NCI-H2081 (cell line): Measurements from ENCODE around the gene TCP11.

Source experiments
- DNase-seq, 2 experiments: peaks; one replicate each; lab custom pipeline; 2025; lab: John Stamatoyannopoulos, UW

TCP11 gene

DNA sequence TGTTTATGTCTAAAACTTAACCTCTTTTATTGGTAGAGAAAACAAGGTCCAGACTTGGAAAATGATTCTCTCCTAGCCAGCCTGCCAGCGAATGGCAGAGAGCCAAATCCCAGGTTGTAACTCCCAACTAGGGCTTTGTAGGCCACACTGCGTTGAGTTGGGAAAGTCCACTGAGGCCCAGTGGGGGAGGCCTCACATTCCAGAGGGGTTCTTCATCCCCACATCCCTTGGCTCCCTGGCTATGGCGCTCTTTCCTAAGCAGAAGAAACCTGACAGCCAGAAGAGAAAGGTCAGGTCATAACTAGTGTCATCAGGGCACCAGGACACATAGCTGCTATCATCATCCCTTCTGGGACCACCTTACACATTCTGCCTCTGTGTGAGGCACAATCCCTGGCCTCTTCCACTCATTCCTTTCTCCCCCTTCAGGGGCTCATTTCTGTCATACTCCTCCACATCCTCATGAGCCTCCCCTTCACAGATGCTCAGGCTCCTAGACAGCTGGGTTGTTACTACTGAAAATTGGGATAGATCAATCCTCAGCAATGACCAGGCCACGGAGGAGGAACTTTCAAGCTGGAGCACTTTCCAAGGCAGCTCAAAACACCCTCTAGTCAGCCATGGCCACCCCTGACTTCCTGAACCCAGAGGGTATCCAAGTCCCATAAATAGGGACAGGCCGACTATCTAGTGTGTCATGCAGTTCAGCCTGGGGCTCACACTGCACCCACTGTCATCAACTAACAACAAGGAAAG, 48.6 kb downstream of the TCP11 start:
- peak in 1 of 2 experiments; percentile 5 for DNase-seq

DNA sequence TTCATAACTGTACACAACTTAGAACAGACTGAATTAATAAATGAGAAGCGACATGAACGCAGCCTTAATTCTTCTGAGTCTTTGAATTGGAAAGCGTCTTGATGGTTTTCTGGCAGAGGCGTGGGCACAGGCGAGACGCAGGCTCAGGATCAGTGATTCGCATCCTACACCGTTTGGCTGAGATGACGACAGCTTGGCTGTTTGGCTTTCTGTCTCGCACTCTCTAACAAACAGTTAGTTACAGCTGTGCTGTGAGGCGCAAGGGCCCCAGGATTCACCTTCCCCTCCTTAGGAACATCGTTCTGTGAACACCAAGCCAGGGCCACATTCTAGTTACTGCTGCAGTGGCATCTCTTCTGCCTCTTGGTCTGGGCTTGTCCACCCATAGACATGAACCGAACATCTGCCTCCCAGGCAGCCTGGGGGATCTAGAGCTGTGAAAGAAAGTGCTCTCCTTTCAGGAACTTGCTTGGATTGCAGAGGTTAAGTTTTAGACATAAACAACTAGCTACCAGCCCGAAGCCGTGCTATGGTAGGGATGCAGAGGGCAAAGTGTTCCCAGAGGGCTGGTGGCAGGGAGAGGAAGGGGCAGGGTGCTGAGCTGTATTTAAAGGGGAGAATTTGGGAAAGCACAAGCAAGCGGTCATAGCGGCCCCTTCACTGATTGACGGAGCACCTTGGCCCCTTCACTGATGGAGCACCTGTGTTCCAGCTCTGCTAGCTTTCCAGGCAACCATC, 49.6 kb downstream of the TCP11 start:
- no peak for DNase-seq

- no peak for DNase-seq
Observed at GRCh38 chr6:35090734-35091133, 50.4 kb downstream of the TCP11 start.

DNA sequence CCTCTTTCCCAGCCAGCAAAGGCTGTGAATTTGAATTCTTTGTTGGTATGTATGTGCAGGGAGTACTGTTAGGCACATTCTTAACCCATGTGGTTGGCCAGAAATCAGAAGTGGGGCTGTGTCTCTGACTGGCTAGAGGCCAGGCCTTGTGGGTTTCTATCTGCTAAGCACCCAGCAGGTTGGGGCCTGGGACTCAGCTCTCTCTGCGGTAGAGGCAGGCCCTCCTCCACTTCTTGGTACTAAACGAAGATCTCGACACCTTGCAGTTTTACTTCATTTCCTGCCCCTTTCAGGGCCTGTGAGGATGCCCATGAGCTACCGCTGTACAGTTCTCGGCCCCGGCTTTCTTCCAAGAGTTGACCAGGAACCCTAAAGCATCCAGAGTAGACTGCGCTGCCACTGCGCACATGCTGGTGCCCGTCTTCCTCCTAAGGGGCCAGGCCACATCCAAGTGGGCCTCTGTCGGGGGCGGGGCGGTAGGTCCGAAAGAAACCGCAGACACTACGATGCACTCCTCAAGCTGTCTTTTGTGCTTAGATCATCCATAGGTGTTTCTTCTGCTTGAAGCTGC, 51.1 kb downstream of the TCP11 start:
- no peak for DNase-seq

GRCh38 chr6:35089216-35089934, 51.8 kb downstream of the TCP11 start:
- no peak for DNase-seq

DNA sequence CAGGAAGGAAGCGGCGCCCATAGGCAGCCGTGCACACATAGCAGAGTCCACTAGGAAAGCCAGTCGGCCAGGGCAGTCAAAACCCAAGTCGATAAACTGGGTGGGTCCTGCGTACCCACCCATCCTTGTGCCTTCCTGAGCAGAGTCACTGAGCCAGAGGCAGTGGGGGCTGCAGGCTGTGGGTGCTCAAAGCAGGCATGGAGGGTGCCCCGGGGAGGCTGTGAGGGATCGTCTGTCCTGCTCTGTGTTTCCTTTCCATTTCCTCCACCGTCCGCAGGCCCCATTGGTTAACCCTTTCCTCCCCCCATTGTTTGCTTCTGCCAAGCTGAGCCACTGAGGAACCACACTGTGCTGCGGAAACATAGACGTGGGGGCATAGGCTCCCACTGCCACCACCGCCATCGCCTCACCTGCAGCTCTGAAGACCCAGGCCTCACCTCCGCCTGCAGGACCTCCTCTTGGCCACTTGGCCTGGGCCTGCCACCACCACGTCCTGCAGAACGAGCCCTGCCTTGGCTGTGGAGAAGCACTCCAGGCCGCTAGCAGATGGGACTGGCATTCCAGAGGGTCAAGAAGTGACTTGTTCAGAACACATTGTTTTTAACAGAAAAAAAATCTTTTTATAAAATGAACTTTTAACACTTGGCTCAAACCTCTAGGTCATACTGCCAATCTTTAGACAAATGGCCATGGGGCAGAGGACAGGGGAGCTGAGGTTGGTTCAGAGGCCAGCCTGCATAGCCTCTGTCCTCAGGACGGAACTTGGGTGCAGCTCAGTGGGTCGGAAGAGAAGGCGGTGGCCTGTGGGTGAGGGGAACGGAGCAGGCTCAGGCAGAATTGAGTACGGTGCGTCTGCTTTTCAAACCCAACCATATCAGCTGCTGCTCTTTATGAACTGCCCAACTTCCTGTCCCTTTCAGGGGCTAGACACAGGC, 52.6 kb downstream of the TCP11 start:
- no peak for DNase-seq

DNA sequence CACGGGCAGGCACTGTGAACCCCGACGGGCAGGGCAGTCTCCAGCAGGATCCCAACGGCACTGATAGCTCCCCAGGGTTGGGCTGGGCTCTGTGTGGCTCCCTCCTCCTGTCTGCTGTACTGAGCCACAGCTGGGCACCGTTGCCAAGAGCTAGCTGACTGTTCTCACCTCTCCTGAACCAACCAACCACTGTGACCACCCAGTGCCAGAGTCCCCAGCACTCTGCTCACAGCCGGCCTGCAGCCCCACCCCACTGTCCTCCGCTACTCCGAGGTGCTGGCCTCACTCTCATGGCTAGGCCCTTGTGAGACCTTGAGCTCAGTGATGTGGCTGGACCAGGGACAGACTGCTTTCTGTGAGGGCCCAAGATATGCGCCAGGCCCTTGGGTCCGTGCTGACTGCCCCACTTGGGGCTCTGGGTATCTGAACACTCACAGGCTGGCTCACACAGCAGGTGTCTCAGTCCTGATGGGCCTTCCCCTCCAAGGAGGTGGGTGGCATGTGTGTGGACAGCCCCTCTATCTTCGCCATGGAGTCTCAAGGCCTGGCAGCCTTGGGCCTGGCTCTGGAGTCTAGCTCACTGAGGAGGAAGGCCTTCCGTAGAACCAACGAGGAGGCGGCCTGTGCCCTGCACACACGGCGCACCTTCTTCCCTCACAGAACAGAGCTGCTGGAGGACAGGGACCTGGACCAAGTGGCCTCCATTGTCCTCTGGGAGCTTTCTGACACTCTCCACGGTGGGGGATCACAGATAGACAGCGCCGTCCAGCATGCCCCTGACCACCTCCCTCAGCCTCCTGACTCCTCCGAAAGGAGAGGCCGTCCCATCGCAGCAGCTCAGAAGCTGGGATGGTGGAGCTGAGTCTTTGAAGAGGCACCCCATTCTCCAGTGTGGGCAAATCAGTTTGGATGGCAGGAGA, 53.5 kb downstream of the TCP11 start:
- no peak for DNase-seq

DNA sequence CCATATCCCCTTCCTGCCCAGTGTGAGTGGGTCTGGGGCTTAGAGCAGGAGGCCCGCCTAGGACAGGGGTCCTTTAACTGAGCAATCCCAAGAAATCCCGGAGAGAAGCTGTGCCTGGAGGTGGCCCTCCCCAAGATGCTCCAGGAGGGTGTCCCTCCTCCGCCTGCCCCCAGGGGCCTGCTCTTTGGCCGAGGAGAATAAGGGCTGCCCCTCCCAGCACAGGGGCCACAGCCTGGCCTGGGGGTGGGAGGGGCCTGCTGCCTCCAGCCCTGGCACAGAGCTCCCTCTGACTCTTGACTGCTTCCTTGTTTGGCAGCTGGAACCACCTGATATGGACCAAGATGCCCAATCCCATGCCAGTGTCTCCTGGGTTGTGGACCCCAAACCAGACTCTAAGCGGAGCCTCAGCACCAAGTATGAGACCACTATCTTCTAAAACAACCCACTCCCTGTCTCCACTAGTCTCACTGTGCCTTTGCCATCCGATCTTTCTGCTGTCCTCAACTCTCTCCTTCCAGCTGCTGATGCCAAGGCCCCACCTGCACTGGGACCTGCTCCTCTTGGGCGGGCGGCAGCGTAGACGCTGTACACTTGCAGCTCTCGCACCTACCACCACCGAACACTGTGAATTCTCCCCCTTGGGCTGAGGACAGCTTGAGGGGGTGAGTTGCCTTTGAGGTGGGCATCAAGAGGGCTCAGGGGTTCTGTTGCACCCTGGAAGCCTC, 54.3 kb downstream of the TCP11 start:
- no peak for DNase-seq

DNA sequence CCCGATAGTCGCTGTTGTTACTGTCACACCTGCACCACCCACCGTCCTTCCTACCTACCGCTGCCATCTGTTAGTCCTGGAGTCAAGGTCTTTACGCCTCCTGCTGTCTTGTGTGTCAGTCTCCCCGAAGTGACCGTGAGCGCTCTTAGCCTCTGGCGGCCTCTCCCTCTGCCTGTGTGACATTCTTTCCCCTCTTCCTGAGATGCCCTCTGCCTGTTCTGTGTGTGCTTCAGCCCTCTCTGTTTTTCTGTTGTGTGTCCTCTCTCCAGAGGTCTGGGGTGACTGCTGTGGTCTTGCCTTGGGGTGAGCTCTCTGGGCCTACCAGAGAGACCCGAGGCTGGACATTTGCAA, 54.9 kb downstream of the TCP11 start:
- DNase-seq = no peak

- DNase-seq = no peak
Observed at GRCh38 chr6:35085359-35086281, 55.5 kb downstream of the TCP11 start.

DNA sequence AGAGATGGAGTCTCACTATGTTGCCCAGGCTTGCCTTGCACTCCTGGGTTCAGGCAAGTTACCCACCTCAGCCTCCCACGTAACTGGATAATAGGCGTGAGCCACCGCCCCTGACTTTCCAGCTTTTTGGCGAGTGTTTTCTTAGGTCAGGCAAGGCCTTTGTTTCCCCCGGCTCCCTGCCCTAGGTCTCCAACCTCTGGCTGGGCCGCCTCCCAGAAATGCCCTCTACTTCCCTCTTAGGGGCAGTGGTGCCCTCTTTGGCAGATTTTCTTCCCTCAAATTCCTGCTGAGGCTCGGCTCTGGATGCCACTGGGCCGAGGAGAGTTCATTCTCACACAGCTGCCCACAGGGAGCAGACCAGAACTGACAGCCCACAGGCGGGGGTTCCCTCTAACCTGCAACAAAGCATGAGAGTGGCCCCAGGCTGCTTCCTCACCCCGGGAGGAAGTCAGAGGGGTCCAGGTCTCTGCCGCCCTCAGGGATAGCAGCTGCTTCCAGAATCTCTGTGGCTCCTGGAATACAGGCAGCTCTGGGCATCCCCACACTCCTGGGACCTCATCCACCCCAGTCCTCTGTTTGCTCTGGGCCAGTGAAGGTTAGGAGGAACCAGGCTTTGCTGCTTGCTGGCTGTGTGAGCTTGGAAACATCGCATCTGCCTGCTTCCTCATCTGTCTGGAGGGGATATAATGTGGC, 56.5 kb downstream of the TCP11 start:
- no peak for DNase-seq

GRCh38 chr6:35084041-35084491, 57.1 kb downstream of the TCP11 start:
- DNase-seq = no peak

- DNase-seq = no peak
Observed at GRCh38 chr6:35083507-35083906, 57.6 kb downstream of the TCP11 start.

DNA sequence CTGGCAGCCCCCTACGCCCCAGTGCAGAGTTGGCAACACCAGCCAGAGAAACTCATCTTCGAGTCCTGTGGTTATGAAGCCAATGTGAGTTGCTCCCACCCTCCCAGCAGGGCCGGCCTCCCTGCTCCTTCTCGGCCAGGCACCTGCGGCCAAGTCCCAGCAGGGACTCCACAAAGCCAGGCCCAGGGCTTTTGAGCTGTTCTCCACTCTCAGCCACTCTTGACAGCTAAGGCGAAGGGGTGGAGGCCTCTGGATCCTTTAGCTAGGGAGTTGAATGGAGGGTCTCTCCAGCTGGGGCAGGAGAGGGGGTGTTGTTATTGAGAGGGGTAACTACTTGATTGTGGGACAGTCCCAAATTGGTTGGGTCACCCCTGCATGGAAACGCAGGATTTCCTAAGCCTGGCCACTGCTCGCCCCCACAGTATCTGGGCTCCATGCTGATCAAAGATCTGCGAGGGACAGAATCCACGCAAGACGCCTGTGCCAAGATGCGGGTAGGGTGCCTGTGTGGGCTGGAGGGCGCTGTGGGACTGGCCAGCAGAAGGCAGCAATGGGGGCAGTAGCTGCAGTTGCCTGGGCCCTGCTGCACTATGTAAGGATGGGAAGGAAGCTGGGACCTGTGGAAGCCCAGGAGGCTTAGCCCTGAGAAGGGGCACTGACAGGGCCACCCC, 58.3 kb downstream of the TCP11 start:
- DNase-seq = no peak

- DNase-seq = no peak
Observed at GRCh38 chr6:35082046-35082732, 59.0 kb downstream of the TCP11 start.

GRCh38 chr6:35081426-35081851, 59.7 kb downstream of the TCP11 start:
- no peak for DNase-seq
